HG03457 (cell line): ENCODE measurements around the gene NETO1.

Experiments used
- ATAC-seq: cut with Tn5 transposase; IDR thresholded peaks from one replicate; pipeline ENCODE4 v1.9.1; 2021; ENCODE audit warnings: moderate number of reproducible peaks; ENCODE audit not compliant: unreplicated experiment

The NETO1 gene, protein sequence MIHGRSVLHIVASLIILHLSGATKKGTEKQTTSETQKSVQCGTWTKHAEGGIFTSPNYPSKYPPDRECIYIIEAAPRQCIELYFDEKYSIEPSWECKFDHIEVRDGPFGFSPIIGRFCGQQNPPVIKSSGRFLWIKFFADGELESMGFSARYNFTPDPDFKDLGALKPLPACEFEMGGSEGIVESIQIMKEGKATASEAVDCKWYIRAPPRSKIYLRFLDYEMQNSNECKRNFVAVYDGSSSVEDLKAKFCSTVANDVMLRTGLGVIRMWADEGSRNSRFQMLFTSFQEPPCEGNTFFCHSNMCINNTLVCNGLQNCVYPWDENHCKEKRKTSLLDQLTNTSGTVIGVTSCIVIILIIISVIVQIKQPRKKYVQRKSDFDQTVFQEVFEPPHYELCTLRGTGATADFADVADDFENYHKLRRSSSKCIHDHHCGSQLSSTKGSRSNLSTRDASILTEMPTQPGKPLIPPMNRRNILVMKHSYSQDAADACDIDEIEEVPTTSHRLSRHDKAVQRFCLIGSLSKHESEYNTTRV

GRCh38 chr18:72867746-72868584 lies at the start of gene NETO1:
TSS of gene NETO1 (minus strand) at chr18:72867987. CDS start at chr18:72867291, 696 bp downstream.
- no peak for ATAC-seq

DNA sequence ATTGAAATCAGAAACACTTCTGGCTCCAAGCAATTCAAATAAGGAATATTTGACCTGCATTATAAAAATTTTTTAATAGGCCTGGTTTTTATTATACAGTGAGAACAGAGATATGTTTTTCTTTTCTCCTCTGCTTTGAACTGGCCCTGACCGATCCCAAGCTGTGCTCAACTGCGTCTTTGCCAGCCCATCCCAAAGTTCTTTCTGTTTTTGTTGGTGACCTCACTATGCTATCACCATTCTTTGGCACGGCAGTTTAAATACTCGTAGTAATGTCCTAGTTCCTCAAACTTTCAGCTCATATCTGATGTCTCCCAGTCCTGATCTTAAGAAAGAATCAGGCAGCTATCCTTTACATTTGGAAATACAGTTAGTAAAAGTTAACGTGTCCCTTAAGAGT lies 42.3 kb upstream of the NETO1 start:
- ATAC-seq = no peak

DNA sequence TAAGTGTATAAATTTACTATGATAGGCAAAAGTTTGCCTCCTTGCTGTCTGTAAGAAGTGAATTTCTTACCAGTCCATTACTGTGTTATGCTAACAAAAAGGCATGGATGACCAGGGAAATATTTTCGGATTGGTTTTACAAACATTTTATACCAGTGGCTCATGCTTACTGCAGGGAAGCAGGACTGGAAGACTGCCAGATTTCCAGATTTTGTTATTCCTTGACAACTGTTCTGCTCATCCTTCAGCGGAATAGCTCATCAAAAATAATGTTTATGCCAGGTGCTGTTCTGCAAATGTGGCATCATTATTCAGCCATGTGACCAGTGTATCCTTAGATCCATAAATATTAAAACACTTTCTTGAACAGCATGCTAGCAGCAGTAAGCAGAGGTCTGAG lies 40.4 kb upstream of the NETO1 start:
- ATAC-seq = no peak

DNA sequence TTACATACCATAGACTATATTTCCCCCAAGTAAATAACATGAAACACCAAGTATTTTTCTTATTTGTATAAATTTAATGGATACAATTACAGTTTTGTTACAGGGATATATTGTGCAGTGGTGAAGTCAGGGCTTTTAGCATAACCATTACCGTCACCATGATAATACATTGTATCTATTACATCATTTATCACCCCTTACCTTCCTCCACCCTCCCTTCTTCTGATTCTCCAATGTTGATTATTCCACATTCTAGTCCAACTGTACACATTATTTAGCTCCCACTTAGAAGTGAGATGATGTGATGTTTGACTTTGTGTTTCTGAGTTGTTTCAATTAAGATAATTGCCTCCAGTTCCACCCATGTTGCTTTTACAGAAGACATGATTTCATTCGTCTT lies 35.2 kb upstream of the NETO1 start:
- no peak for ATAC-seq

DNA sequence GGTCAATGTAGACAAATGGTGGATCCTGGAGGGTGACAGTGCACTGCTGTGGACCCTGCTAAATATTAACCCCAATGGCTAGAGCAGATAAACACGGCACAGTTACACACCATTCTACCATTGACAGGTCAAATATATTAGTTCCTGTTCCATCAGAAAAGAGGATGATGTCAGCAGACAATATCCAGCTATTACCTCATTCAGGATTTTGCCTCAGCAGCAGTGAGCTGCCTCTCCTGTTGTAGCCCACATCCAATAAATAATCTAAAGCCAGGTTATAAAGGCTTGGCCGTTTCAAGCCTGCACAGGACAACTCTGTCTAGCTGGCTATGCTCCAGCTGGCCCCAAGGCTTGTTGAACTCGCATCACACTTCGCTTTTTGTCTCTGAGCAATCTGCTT lies 31.6 kb upstream of the NETO1 start:
- ATAC-seq = no peak

GRCh38 chr18:72898870-72899269 lies 31.1 kb upstream of the NETO1 start:
- ATAC-seq = no peak

DNA sequence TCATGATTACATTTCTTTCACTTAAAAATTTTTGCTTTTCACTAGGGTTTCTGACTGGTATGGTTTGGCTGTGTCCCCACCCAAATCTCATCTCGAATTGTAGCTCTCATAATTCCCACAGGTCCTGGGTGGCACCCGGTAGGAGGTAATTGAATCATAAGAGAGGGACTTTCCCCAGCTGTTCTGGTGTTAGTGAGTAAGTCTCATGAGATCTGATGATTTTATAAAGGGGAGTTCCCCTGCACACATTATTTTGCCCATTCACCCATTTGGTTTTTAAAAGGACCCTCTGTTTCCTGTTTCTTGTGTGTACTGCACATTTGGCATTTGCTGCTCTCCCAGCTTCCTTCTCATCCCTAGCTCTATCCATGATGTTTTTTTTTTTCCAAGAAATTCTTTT lies 27.8 kb upstream of the NETO1 start:
- ATAC-seq = no peak

GRCh38 chr18:72878561-72878960 lies 10.8 kb upstream of the NETO1 start:
- ATAC-seq = no peak

DNA sequence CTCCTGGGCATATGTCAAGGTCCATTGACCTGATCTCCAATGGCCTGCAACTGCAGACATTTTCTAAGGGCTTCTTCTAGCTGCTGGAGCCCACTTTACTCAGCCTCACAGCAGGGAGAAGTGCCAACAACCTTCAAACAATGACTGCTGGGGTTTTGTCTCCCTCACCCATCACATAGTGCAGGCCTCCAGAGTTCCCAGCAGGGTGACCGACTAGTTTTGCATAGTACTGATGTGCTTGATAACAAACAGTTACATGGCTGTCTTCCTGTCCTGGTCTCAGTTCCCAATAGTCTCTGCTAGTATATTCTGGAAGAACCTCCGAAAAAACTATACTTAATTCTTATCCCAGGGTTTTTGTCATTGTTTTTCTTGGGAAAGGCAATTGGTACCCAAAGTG lies 10.4 kb upstream of the NETO1 start:
- ATAC-seq = no peak

DNA sequence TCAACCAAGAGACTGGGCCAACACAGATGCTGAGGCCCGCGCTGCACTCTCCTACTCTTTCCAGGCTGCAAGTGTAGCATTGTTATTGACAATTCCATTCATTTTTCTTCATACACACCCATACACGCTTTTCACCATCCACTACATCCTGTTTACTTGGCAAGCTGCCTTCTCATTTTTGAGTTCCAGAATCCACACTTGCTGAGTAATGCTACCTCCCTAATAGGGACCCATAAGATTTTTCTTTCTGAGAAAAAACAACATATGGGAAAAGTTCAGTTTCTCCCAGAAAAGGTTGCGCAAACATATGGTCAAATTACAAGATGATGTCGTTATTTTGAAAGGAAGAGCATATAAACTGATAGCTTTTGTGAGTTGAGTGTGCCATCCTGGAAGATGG lies 3.3 kb upstream of the NETO1 start:
- ATAC-seq = no peak

DNA sequence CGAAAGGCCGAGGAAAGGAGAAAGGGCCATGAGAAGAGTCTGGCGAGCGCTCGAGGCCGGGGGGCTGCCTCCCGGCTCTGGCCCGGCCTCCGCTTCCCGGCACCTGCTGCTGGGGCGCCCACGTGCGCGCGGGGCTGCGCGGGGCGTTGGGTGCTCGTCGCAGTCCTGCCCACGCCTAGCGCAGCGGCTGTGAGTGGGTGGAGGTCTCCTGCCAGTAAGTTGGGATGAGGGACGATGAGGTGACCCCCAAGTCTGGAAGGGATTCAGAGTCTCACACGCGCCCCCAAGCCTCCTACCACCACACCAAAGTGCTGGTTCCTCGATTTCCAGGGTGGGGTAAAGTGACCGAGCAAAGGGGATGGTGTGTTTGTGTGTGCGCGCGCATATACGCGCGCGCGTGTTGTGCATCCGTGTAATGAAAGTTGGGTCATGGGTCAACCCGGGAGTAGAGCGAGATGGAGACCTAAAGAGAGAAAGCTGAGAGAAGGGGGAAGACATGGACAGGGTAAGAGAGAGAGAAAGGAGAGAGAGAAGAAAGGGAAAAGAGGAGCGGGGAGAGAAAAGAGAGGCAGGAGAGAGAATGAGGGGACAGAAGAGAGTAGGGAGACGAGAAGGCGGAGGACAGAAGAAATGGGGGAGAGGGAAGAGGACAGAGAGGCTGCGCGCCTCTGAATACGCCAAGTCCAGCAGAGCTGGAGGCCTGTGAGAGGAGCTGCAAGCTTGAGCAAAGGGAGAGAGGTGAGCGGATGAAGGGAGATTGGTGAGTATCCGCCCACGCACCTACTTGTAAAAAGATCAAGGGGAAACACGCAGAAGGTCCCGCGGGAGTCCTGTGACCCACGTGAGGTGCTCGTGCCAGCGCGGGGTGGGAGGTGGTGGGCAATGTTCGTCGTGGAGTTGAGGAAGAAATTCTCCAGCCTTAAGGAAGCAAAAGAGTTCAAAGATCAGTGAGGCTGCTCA lies 1.7 kb upstream of the NETO1 start:
- no peak for ATAC-seq

- ATAC-seq = no peak
Measured at GRCh38 chr18:72868585-72869225, 918 bp upstream of the NETO1 start.

GRCh38 chr18:72866901-72867745 lies 664 bp downstream of the NETO1 start:
- no peak for ATAC-seq

- ATAC-seq = no peak
Measured at GRCh38 chr18:72866442-72866900, 1.3 kb downstream of the NETO1 start.

GRCh38 chr18:72863754-72864153 lies 4.0 kb downstream of the NETO1 start:
- ATAC-seq = no peak

GRCh38 chr18:72859088-72859487 lies 8.7 kb downstream of the NETO1 start:
- ATAC-seq = no peak

DNA sequence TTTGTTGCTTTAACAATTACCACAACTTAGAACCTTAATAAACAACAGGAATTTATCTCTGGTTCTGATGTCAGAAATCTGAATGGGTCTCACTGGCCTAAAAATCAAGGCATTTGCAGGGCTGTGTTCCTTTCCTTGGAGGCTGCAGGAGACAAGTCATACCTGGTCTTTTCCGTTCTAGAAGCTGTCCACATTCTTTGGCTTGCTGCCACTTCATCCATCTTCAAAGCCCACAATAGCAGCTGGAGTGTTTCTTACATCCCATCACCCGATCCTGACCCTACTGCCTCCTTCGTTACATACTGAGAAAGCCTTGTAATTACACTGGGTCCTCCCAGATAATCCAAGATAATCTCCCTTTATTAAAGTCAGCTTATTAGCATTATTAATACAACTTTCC lies 18.1 kb downstream of the NETO1 start:
- no peak for ATAC-seq

GRCh38 chr18:72848503-72849237 lies 19.1 kb downstream of the NETO1 start:
- no peak for ATAC-seq

GRCh38 chr18:72847771-72848170 lies 20.0 kb downstream of the NETO1 start:
- ATAC-seq = no peak
